GM12878 (cell line): ENCODE measurements around the gene ARL5A. TPM values are rescaled to one million over a fixed set of nuclear protein-coding genes. Genes with fewer than 3 reads are reported as not detected.
A peak's percentile ranks its signal among the peaks of the same experiment; 100 is the strongest.

Source experiments
- BHLHE40 ChIP-seq, 2 experiments: fragments of 450-650 bp in 1 of 2; IDR thresholded peaks; 2 replicates each; pipeline ENCODE4 v1.6.1; 2011 to 2017; ENCODE audit warnings: low read depth in 2 of 2, borderline replicate concordance in 1 of 2, improper control_type of control experiment in 1 of 2, low read length in 1 of 2, mild to moderate bottlenecking in 1 of 2
- DPF2 ChIP-seq: fragments of 450-650 bp; IDR thresholded peaks from 2 replicates; pipeline ENCODE4 v1.6.1; 2017; ENCODE audit warnings: mild to moderate bottlenecking
- EP300 ChIP-seq, 2 experiments: fragments of 150-350 bp in 1 of 2; IDR thresholded peaks; 2 replicates each; pipeline ENCODE4 v1.6.1; 2011 to 2012; ENCODE audit warnings: low read depth in 2 of 2, low read length in 2 of 2, borderline replicate concordance in 1 of 2, improper control_type of control experiment in 1 of 2, inconsistent platforms in 1 of 2; ENCODE audit not compliant: control insufficient read depth in 1 of 2
- ESRRA ChIP-seq: IDR thresholded peaks from 2 replicates; pipeline ENCODE4 v1.6.1; 2012; ENCODE audit warnings: mild to moderate bottlenecking, low read length, improper control_type of control experiment
- HDAC2 ChIP-seq: fragments of 200-600 bp; sonication (generic); IDR thresholded peaks from 2 replicates; pipeline ENCODE4 v1.6.1; 2017
- NFYB ChIP-seq: IDR thresholded peaks from 2 replicates; pipeline ENCODE4 v1.6.1; 2011; ENCODE audit warnings: low read depth, mild to moderate bottlenecking, low read length, improper control_type of control experiment, moderate library complexity; ENCODE audit not compliant: insufficient read depth
- POLR2AphosphoS5 ChIP-seq: IDR thresholded peaks from 2 replicates; pipeline ENCODE4 v1.6.1; 2011; ENCODE audit warnings: mild to moderate bottlenecking, low read length, inconsistent platforms
- RAD21 ChIP-seq: IDR thresholded peaks from 2 replicates; pipeline ENCODE4 v1.6.1; 2011; ENCODE audit warnings: mild to moderate bottlenecking, low read depth, low read length, moderate library complexity; ENCODE audit not compliant: insufficient read depth
- RUNX3 ChIP-seq: IDR thresholded peaks from 2 replicates; pipeline ENCODE4 v1.6.1; 2012; ENCODE audit warnings: low read length, inconsistent platforms
- SMARCA5 ChIP-seq: fragments of 450-650 bp; IDR thresholded peaks from 2 replicates; pipeline ENCODE4 v1.6.1; 2017; ENCODE audit warnings: mild to moderate bottlenecking
- ZBTB40 ChIP-seq: fragments of 450-650 bp; IDR thresholded peaks from 2 replicates; pipeline ENCODE4 v1.6.1; 2016; ENCODE audit warnings: mild to moderate bottlenecking, moderate library complexity, borderline replicate concordance
- ZNF622 ChIP-seq: fragments of 450-650 bp; IDR thresholded peaks from 2 replicates; pipeline ENCODE4 v1.6.1; 2017; ENCODE audit warnings: mild to moderate bottlenecking, inconsistent platforms
- polyA plus RNA-seq, 11 experiments: library from polyadenylated mRNA; depleted of rRNA in 4 of 11; unstranded in 6 of 11; stranded (reverse) in 5 of 11; fragments of >200 nt; fragmentation: Nextera tagmentation in 4 of 11; fragmentation: Illumina TruSeq in 1 of 11; extraction: Ambion mirVana in 4 of 11; extraction: Trizol in 1 of 11; gene quantifications; 1 replicate in 1 of 11; 2 replicates in 10 of 11; pipeline versions ENCODE4 v1.2.1 to v1.2.3, GENCODE V29; 2011 to 2016; ENCODE audit warnings: inconsistent platforms in 2 of 11, missing spikeins in 2 of 11, low read depth in 1 of 11
- total RNA-seq, 4 experiments: library from RNA; depleted of rRNA in 3 of 4; stranded (reverse); fragments of >200 nt in 3 of 4; fragmentation: Illumina TruSeq in 1 of 4; extraction: Trizol in 1 of 4; gene quantifications; 2 replicates each; pipeline versions ENCODE4 v1.2.1 to v1.2.3, GENCODE V29; 2013 to 2021
- TF ChIP-seq, protein P1 (sequence below): fragments of 450-650 bp; conservative IDR thresholded peaks from 2 replicates; pipeline ENCODE4 v1.6.1; 2017; ENCODE audit warnings: mild to moderate bottlenecking, moderate library complexity
- TF ChIP-seq, protein P2 (sequence below): IDR thresholded peaks from 2 replicates; pipeline ENCODE4 v1.6.1; 2011; ENCODE audit warnings: low read depth, low read length, improper control_type of control experiment, borderline replicate concordance
- TF ChIP-seq, protein P3 (sequence below): fragments of 450-650 bp; IDR thresholded peaks from 2 replicates; pipeline ENCODE4 v1.6.1; 2017; ENCODE audit warnings: mild to moderate bottlenecking, low read depth, inconsistent platforms; ENCODE audit not compliant: poor library complexity, severe bottlenecking

ARL5A gene
- total and polyA plus RNA-seq, 10 of the 15 experiments (the other 5 are each of a cell fraction or from before 2014, with no cell fraction given): 9.4 to 52.9 (median 32.0) TPM

- TF ChIP-seq, protein P1, sequence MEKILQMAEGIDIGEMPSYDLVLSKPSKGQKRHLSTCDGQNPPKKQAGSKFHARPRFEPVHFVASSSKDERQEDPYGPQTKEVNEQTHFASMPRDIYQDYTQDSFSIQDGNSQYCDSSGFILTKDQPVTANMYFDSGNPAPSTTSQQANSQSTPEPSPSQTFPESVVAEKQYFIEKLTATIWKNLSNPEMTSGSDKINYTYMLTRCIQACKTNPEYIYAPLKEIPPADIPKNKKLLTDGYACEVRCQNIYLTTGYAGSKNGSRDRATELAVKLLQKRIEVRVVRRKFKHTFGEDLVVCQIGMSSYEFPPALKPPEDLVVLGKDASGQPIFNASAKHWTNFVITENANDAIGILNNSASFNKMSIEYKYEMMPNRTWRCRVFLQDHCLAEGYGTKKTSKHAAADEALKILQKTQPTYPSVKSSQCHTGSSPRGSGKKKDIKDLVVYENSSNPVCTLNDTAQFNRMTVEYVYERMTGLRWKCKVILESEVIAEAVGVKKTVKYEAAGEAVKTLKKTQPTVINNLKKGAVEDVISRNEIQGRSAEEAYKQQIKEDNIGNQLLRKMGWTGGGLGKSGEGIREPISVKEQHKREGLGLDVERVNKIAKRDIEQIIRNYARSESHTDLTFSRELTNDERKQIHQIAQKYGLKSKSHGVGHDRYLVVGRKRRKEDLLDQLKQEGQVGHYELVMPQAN: no peak
- peak; percentile 16; the same call in 1 of the 2 replicates for TF ChIP-seq RAD21
- peak; percentile 95 for TF ChIP-seq RUNX3
- TF ChIP-seq HDAC2: no peak
- no peak for TF ChIP-seq ZBTB40
- TF ChIP-seq ESRRA: no peak
- TF ChIP-seq NFYB: peak; percentile 65
- no peak for TF ChIP-seq ZNF622
- TF ChIP-seq POLR2AphosphoS5: no peak
- TF ChIP-seq EP300 (IDR thresholded peaks at IDR 0.05; ENCODE audit: borderline replicate concordance in 1 of 2, control insufficient read depth in 1 of 2, low read depth in 2 of 2, low read length in 2 of 2): peak in 1 of 2 experiments; percentile 16; a peak in 1 of 4 replicates
- TF ChIP-seq BHLHE40 (IDR thresholded peaks at IDR 0.05; ENCODE audit: borderline replicate concordance in 1 of 2, low read depth in 2 of 2, low read length in 1 of 2): peak; percentile 79 to 86
- TF ChIP-seq, protein P2, sequence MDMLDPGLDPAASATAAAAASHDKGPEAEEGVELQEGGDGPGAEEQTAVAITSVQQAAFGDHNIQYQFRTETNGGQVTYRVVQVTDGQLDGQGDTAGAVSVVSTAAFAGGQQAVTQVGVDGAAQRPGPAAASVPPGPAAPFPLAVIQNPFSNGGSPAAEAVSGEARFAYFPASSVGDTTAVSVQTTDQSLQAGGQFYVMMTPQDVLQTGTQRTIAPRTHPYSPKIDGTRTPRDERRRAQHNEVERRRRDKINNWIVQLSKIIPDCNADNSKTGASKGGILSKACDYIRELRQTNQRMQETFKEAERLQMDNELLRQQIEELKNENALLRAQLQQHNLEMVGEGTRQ: no peak; the same call in 1 of the 2 replicates
- no peak for TF ChIP-seq SMARCA5
- TF ChIP-seq, protein P3, sequence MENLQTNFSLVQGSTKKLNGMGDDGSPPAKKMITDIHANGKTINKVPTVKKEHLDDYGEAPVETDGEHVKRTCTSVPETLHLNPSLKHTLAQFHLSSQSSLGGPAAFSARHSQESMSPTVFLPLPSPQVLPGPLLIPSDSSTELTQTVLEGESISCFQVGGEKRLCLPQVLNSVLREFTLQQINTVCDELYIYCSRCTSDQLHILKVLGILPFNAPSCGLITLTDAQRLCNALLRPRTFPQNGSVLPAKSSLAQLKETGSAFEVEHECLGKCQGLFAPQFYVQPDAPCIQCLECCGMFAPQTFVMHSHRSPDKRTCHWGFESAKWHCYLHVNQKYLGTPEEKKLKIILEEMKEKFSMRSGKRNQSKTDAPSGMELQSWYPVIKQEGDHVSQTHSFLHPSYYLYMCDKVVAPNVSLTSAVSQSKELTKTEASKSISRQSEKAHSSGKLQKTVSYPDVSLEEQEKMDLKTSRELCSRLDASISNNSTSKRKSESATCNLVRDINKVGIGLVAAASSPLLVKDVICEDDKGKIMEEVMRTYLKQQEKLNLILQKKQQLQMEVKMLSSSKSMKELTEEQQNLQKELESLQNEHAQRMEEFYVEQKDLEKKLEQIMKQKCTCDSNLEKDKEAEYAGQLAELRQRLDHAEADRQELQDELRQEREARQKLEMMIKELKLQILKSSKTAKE: no peak
- no peak for TF ChIP-seq DPF2
Observed at GRCh38 chr2:151862700-151863099, 34.5 kb upstream of the ARL5A start (continued).
